HCT116 (cell line): Measurements from ENCODE around the gene SULT1B1. TPM values are rescaled to one million over a fixed set of nuclear protein-coding genes. Genes with fewer than 3 reads are reported as not detected.

Experiments
- ATAC-seq: fragments of 200-7000 bp; cut with Tn5 transposase; 2 replicates; pipeline ENCODE4 v1.9.1; 2020; ENCODE audit warnings: mild to moderate bottlenecking, moderate library complexity
- BruUV-seq: library from RNA; stranded (reverse); fragments of 400-500 nt; replicated peaks from 2 replicates; lab custom pipeline; 2021; lab: Mats Ljungman, UMichigan
- CTCF ChIA-PET: fragments of 300-600 bp; sonication (Branson Sonifier 250); formaldehyde crosslinking; loops from one replicate; lab custom pipeline; 2021; ENCODE audit warnings: antibody characterized with exemption; lab: Charles Lee
- POLR2A ChIA-PET: fragments of 300-600, 350-600 bp; sonication (Branson Sonifier 250); formaldehyde crosslinking; loops from one replicate; lab custom pipeline; 2021; ENCODE audit warnings: antibody characterized with exemption; lab: Charles Lee
- RAD21 ChIA-PET, 2 experiments: fragments of 300-600 bp; sonication (Branson Sonifier 250); formaldehyde crosslinking; loops; one replicate each; lab custom pipeline; 2023; ENCODE audit warnings: low total read pairs in 2 of 2; ENCODE audit not compliant: uncharacterized antibody in 2 of 2, unreplicated experiment in 2 of 2, low non-redundant PET in 1 of 2; lab: Charles Lee
- DNase-seq: peaks from one replicate; pipeline ENCODE4 v3.0.0-alpha.2; 2010; ENCODE audit warnings: low read depth, low spot score
- H2AFZ ChIP-seq: fragments of 200-600 bp; shearing (Covaris generic), sonication (generic); 2 replicates; pipeline ENCODE4 v1.6.1; 2017; ENCODE audit warnings: low read depth, mixed run types, mixed read lengths, antibody characterized with exemption, low read length; ENCODE audit not compliant: poor library complexity, severe bottlenecking
- H3K27ac ChIP-seq: 2 replicates; pipeline ENCODE4 v1.5.1; 2012; ENCODE audit warnings: low read depth, low read length
- H3K27me3 ChIP-seq: fragments of 200-600 bp; sonication (generic); 2 replicates; pipeline ENCODE4 v1.6.1; 2016; ENCODE audit warnings: mixed run types, low read length, mixed read lengths; ENCODE audit not compliant: insufficient read depth
- H3K36me3 ChIP-seq, 2 experiments: fragments of 200-500 bp in 1 of 2; fragments of 200-600 bp in 1 of 2; sonication (Bioruptor generic) in 1 of 2; sonication (generic) in 1 of 2; 2 replicates each; pipeline versions ENCODE4 v1.5.1 to v1.6.1; 2014 to 2016; ENCODE audit warnings: low read length in 2 of 2, inconsistent platforms in 1 of 2, mixed read lengths in 1 of 2, mixed run types in 1 of 2; ENCODE audit not compliant: insufficient read depth in 2 of 2, control insufficient read depth in 1 of 2
- H3K4me1 ChIP-seq, 2 experiments: fragments of 200-600 bp in 1 of 2; sonication (generic) in 1 of 2; 2 replicates each; pipeline versions ENCODE4 v1.5.1 to v1.6.1; 2012 to 2017; ENCODE audit warnings: low read length in 2 of 2, inconsistent platforms in 1 of 2, mild to moderate bottlenecking in 1 of 2, mixed read lengths in 1 of 2, mixed run types in 1 of 2, moderate library complexity in 1 of 2; ENCODE audit not compliant: insufficient read depth in 2 of 2, control insufficient read depth in 1 of 2
- H3K4me2 ChIP-seq: fragments of 200-600 bp; sonication (generic); 2 replicates; pipeline ENCODE4 v1.6.1; 2017; ENCODE audit warnings: mixed run types, low read length, mixed read lengths
- H3K4me3 ChIP-seq, 2 experiments: fragments of 200-600 bp in 1 of 2; sonication (generic) in 1 of 2; replicated peaks in 1 of 2; 2 replicates each; pipeline ENCODE4 v1.5.1; 2011 to 2016; ENCODE audit warnings: low read length in 2 of 2, control low read depth in 1 of 2, low read depth in 1 of 2, mild to moderate bottlenecking in 1 of 2, mixed read lengths in 1 of 2, mixed run types in 1 of 2
- H3K79me2 ChIP-seq: fragments of 200-600 bp; sonication (generic); 2 replicates; pipeline ENCODE4 v1.6.1; 2017; ENCODE audit warnings: mild to moderate bottlenecking, mixed run types, low read length, moderate library complexity, mixed read lengths; ENCODE audit not compliant: insufficient read depth
- H3K9ac ChIP-seq: fragments of 200-600 bp; sonication (generic); 2 replicates; pipeline ENCODE4 v1.6.1; 2016; ENCODE audit warnings: low read length, mixed read lengths
- H3K9me2 ChIP-seq: fragments of 200-600 bp; sonication (generic), shearing (Covaris generic); 2 replicates; pipeline ENCODE4 v1.6.1; 2017; ENCODE audit warnings: mixed run types, mild to moderate bottlenecking, moderate library complexity; ENCODE audit not compliant: insufficient read depth
- H3K9me3 ChIP-seq, 2 experiments: fragments of 200-500 bp in 1 of 2; fragments of 200-600 bp in 1 of 2; sonication (Bioruptor generic) in 1 of 2; sonication (generic) in 1 of 2; 2 replicates each; pipeline ENCODE4 v1.6.1; 2014 to 2017; ENCODE audit warnings: low read length in 2 of 2, mixed read lengths in 2 of 2, inconsistent platforms in 1 of 2, low read depth in 1 of 2, mild to moderate bottlenecking in 1 of 2, mixed run types in 1 of 2, moderate library complexity in 1 of 2; ENCODE audit not compliant: control insufficient read depth in 1 of 2, insufficient read depth in 1 of 2
- H4K20me1 ChIP-seq: fragments of 200-600 bp; sonication (generic), shearing (Covaris generic); 2 replicates; pipeline ENCODE4 v1.6.1; 2017; ENCODE audit warnings: mixed run types, mild to moderate bottlenecking, moderate library complexity; ENCODE audit not compliant: insufficient read depth
- ATF3 ChIP-seq: IDR thresholded peaks from 2 replicates; pipeline ENCODE4 v1.6.1; 2012
- CBX3 ChIP-seq: IDR thresholded peaks from 2 replicates; pipeline ENCODE4 v1.6.1; 2012; ENCODE audit warnings: low read depth
- CEBPB ChIP-seq: IDR thresholded peaks from 2 replicates; pipeline ENCODE4 v1.6.1; 2012; ENCODE audit warnings: low read depth
- EZH2 ChIP-seq: fragments of 200-600 bp; sonication (generic); IDR thresholded peaks from 2 replicates; pipeline ENCODE4 v1.6.1; 2017; ENCODE audit warnings: antibody characterized with exemption, mixed run types
- EZH2phosphoT487 ChIP-seq: fragments of 200-600 bp; IDR thresholded peaks from 2 replicates; pipeline ENCODE4 v1.6.1; 2018; ENCODE audit warnings: antibody characterized with exemption, borderline replicate concordance
- POLR2A ChIP-seq: IDR thresholded peaks from 2 replicates; pipeline ENCODE4 v1.7.0; 2011; ENCODE audit warnings: borderline replicate concordance; ENCODE audit not compliant: insufficient read depth, insufficient read length; ENCODE audit errors: extremely low read depth
- SP1 ChIP-seq: IDR thresholded peaks from 2 replicates; pipeline ENCODE4 v1.6.1; 2012; ENCODE audit warnings: low read depth
- SRF ChIP-seq: IDR thresholded peaks from 2 replicates; pipeline ENCODE4 v1.6.1; 2012; ENCODE audit warnings: low read depth
- YY1 ChIP-seq: IDR thresholded peaks from 2 replicates; pipeline ENCODE4 v1.6.1; 2011; ENCODE audit warnings: low read length, low read depth, moderate library complexity, mild to moderate bottlenecking; ENCODE audit not compliant: insufficient replicate concordance; ENCODE audit errors: extremely low read depth
- ZFX ChIP-seq: fragments of 450-650 bp; IDR thresholded peaks from 2 replicates; pipeline ENCODE4 v1.6.1; 2017
- ZNF274 ChIP-seq: fragments of 200-500 bp; sonication (Bioruptor generic); IDR thresholded peaks from 2 replicates; pipeline ENCODE4 v1.6.1; 2014; ENCODE audit warnings: mild to moderate bottlenecking, low read depth, low read length, inconsistent platforms
- intact Hi-C: fragments of 100-400 bp; cut with micrococcal nuclease; formaldehyde crosslinking; loops from 2 replicates; pipeline ENCODE4 v1.10.0; 2022
- total RNA-seq: library from RNA; stranded (reverse); gene quantifications from one replicate; pipeline ENCODE4 v1.2.1, GENCODE V29; 2021; ENCODE audit not compliant: unreplicated experiment
- TF ChIP-seq, protein P1 (sequence below), 3 experiments: fragments of 200-600 bp in 1 of 3; sonication (generic) in 1 of 3; IDR thresholded peaks in 2 of 3; conservative IDR thresholded peaks in 1 of 3; 2 replicates each; pipeline ENCODE4 v1.5.1; 2012 to 2017; ENCODE audit warnings: low read depth in 2 of 3, low read length in 2 of 3, antibody characterized with exemption in 1 of 3, borderline replicate concordance in 1 of 3, control low read depth in 1 of 3, mild to moderate bottlenecking in 1 of 3, mixed read lengths in 1 of 3, mixed run types in 1 of 3, moderate library complexity in 1 of 3; ENCODE audit not compliant: insufficient read depth in 1 of 3
- TF ChIP-seq, protein P2 (sequence below): IDR thresholded peaks from 2 replicates; pipeline ENCODE4 v1.6.1; 2011; ENCODE audit warnings: mild to moderate bottlenecking, low read length, moderate library complexity; ENCODE audit not compliant: insufficient replicate concordance; ENCODE audit errors: extremely low read depth

SULT1B1 gene
- total RNA-seq, 1 experiment from 2014 or later, result 0.10 TPM

DNA sequence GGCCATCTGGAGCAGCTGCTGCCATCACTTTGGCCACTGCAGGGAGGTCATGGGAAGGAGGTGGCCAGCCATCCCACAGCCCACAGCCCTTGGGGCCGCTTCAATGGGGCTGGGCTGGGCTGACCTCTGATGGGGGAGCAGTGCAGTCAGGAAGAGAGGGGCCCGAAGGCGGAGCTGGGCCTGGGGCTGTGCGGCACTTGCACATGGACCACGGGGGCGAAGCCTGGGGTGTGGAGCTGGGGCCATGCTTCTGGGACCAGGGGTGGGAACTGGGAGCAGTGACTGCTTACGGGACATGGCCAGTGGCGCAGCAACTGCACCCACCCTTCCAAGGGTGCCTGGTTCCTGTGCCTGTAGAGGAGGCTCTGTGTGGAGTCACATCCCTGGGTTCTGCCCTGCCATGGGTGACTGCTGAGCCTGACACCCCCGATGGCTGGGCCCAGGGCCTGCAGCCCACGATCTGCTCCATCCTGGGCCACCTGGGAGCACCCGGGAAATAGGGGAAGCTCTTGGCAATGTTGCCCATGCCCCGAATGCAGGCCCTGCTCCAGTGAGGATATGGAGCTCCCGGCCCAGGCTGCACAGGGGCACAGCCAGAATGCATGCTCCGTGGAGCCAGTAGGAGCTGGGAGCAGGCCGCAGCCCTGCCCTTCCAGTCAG lies 22.4 kb upstream of the SULT1B1 start:
- CTCF ChIA-PET, result no interaction called here

More for the DNA sequence above, 22.4 kb upstream of the SULT1B1 start:
- no peaks in the 10 kb centered on the region for H3K9me3 ChIP-seq
- ATAC-seq (no peak), DNase-seq (no peak)
- no peak overlapping the region for H3K4me3 ChIP-seq
- POLR2A ChIA-PET, result no interaction called here
- no peaks in the 10 kb centered on the region for H3K9me2 ChIP-seq
- BruUV-seq, result no TSS peak
- H3K4me2 ChIP-seq, result no peak overlapping the region
- no peaks in the 10 kb centered on the region for H4K20me1 ChIP-seq
- intact Hi-C loops, result no loop called here
- no peak overlapping the region for H2AFZ ChIP-seq
- TF ChIP-seq ZNF274 (no peak), SP1 (no peak), ATF3 (no peak), ZFX (no peak), POLR2A (no peak), CBX3 (no peak), EZH2phosphoT487 (no peak), CEBPB (no peak), YY1 (no peak), SRF (no peak), EZH2 (no peak)
- TF ChIP-seq, protein P1, sequence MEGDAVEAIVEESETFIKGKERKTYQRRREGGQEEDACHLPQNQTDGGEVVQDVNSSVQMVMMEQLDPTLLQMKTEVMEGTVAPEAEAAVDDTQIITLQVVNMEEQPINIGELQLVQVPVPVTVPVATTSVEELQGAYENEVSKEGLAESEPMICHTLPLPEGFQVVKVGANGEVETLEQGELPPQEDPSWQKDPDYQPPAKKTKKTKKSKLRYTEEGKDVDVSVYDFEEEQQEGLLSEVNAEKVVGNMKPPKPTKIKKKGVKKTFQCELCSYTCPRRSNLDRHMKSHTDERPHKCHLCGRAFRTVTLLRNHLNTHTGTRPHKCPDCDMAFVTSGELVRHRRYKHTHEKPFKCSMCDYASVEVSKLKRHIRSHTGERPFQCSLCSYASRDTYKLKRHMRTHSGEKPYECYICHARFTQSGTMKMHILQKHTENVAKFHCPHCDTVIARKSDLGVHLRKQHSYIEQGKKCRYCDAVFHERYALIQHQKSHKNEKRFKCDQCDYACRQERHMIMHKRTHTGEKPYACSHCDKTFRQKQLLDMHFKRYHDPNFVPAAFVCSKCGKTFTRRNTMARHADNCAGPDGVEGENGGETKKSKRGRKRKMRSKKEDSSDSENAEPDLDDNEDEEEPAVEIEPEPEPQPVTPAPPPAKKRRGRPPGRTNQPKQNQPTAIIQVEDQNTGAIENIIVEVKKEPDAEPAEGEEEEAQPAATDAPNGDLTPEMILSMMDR (IDR thresholded peaks at IDR 0.05 in 2 of 3, conservative IDR thresholded peaks at IDR 0.05 in 1 of 3; ENCODE audit: borderline replicate concordance in 1 of 3, insufficient read depth in 1 of 3, low read depth in 2 of 3, low read length in 2 of 3), result no peak
- TF ChIP-seq, protein P2, sequence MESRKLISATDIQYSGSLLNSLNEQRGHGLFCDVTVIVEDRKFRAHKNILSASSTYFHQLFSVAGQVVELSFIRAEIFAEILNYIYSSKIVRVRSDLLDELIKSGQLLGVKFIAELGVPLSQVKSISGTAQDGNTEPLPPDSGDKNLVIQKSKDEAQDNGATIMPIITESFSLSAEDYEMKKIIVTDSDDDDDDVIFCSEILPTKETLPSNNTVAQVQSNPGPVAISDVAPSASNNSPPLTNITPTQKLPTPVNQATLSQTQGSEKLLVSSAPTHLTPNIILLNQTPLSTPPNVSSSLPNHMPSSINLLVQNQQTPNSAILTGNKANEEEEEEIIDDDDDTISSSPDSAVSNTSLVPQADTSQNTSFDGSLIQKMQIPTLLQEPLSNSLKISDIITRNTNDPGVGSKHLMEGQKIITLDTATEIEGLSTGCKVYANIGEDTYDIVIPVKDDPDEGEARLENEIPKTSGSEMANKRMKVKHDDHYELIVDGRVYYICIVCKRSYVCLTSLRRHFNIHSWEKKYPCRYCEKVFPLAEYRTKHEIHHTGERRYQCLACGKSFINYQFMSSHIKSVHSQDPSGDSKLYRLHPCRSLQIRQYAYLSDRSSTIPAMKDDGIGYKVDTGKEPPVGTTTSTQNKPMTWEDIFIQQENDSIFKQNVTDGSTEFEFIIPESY, result no peak
- no peak overlapping the region for H3K27ac ChIP-seq
- H3K36me3 ChIP-seq, result no peaks in the 10 kb centered on the region
- RAD21 ChIA-PET, result no interaction called here
- no peak overlapping the region for H3K9ac ChIP-seq
- no peaks in the 10 kb centered on the region for H3K27me3 ChIP-seq
- H3K4me1 ChIP-seq, result no peaks in the 10 kb centered on the region
- no peaks in the 10 kb centered on the region for H3K79me2 ChIP-seq
